NOMO-1 (cell line): ENCODE measurements around the gene NUMBL.
"Not testable (repeated sequence)": the region's sequence is repeated elsewhere in the genome, so short reads cannot be mapped to it uniquely, and the experiment has no call there.

Experiments
- DNase-seq, 2 experiments: peaks; one replicate each; lab custom pipeline; 2025; ENCODE audit not compliant: unreplicated experiment in 2 of 2; lab: John Stamatoyannopoulos, UW

The NUMBL gene

DNA sequence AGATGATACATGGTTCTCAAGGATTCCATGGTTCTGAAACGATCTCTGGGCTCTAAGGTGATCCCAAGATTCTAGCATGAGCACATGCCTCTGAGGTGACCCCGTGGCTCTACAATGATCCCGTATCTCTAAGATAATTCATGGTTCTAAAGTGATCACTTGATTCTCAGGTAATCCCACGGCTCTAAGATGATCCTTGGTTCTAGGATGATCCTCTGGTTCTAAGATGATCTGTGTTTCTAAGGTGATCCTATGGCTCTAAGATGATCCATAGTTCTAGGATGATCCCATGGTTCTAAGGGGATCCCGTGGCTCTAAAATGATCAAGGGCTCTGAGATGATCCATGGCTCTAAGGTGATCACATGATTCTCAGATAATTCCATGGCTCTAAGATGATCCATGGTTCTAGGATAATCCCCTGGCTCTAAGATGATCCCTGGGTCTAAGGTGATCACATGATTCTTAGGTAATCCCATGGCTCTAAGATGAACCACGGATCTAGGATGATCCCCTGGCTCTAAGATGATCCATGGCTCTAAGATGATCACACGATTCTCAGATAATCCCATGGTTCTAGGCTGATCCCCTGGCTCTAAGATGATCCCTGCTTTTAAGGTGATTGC is 21.3 kb downstream of the NUMBL start:
- no peak for DNase-seq

DNA sequence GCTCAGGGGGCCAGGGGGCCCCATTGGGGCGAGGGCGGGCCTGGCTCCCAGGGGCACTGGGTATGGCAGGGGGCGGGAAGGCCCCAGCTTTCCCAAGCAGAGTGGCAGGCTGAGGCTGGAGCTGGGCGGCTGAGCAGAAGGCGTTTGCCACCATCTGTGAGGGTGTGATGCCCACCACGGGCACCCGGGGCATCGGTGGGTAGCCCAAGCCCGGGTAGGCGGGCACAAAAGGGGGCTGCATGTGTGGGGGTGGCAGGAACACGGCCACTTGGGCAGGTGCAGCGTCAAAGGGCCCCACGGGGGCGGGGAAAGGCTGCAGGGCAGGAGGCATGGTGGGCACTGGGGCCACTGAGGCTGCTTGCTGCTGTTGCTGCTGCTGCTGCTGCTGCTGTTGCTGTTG is 22.8 kb downstream of the NUMBL start:
- no peak for DNase-seq

DNA sequence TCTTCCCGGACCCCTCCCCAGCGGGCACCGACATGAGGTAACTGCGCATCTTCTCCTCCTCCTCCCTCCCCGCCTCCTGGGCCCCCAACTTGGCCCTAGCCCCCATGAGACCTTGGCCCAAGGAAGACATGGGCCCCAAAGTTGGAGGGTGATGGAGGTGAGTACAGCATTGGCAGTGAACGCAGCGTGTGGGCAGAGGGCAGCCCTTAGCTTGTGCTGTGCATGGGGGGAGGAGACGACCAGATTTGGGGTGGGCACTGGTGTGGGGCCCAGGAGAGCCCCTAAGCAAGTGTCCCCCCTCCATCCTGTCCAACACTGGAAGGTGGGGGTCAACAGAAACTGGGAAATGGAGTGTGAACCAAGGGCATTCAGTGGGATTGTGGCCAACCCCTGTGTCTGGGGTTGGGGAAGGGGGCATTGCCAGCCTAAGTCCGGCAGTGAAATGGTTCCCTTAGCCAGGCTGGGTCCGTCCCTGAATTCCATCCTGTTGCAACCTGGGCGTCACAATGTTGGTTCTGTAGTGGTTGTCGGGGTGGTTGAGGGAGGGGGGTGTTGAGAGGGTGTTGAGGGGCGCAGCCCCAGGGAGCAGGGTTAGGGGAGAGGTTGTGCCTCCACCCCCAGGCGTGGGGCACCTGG is 23.5 kb downstream of the NUMBL start:
- no peak for DNase-seq

DNA sequence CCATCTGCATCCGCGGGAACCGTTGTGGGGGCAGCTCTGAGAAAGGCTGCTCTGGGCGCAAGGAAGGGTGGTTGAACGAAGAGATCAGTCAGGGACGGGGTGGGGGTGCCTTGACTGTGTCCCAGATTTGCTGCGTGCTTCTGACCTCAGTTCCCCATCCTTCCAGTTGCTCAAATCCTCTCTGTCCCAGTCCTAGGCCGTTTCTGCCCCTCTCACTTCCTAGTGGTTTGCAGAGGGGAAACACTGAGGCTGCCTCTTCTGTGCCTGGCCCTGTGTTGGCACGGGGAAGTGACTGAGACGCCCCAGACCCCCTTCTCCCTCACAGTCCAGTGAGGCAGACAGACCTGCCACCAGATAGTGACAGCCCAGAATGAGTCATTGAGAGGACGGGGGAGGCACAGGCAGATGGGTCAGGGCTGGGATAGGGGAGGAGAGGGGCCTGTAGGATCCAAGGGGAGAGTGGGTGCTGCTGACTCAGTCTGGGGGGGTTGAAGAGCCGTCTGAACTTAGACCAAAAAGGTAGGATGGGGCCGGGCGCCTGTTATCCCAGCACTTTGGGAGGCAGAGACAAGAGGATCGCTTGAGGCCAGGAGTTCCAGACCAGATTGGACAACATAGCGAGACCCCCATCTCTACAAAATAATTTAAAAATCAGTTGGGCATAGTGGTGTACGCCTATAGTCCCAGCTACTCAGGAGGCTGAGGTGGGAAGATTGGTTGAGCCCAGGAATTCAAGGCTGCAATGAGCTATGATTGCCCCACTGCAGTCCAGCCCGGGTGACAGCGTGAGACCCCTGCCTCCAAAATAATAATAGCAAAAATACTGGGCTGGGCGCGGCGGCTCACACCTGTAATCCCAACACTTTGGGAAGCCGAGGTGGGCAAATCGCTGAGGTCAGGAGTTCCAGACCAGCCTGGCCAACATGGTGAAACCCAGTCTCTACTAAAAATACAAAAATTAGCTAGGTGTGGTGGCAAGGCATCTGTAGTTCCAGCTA is 26.5 kb downstream of the NUMBL start:
- DNase-seq, result no peak

DNA sequence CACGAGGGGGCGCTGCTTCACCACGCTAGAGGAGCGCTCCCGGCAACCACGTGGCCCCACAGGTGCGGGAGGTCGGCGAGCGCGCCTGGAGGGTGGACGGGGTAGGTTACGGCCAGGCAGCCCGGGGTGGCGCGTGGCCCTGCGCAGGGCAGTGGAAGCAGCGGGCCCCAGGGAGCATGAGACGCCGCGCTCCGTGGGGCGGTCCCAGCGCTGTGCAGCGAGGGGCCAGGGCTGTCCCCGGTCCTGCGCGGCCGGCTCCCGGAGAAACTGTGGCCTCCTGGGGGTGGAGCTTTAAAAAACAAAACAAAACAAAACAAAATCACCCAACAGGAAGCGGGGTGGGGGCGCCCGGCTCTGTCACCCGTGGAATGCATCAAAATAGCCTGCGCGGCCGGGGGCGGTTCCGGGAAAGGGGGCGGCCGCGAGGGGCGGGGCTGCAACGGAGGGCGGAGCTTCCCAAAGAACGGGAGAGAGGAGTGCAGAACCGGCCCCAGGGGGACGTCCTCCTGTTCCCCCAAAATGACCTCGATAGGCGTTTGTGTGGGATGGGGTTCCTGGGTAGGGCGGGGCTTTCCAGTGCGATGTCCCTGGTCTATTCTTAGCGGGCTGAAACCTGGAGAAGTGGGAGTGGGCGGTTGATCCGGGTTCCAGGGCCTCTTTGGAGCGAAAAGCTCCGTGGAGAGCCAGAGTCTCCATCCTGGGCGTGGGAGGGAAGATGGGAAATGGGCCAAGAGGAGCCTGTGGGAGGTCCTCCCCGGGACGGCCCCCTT is 27.3 kb downstream of the NUMBL start:
- DNase-seq, result peak; percentile 68 to 74

DNA sequence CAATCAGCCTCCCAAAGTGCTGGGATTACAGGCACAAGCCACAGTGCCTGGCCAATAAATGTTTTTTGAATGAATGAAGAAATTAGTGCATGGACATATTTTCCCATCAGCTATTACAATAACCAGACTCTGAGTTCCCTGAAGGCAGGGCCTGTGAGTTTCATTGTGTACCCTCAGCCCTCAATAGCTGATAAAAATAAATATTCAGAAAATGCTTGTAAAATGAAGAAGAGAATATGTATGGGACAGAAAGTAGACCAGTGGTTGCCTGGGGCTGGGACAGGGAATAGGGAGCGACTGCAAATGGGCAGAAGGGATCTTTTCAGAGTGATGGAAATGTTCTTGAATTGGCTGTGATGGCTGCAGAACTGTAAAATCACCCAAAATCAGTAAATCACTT is 28.8 kb downstream of the NUMBL start:
- DNase-seq, result no peak

DNA sequence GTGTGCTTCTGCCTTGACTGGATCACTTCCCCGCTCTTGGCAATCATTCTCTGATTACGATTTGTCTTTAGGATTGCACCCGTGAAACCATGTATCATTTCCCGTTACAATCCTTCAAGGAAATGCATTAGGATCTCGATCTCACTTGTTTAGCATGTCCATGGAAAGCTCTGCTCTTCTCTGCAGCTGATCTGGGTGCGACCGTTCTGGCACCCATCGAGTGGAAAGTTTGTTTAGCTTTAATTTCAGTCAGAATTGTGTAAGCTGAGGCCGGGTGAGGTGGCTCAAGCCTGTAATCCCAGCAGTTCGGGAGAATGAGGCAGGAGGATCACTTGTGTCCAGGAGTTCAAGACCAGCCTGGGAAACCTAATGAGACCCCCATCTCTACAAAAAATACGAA is 30.9 kb downstream of the NUMBL start:
- no peak for DNase-seq

DNA sequence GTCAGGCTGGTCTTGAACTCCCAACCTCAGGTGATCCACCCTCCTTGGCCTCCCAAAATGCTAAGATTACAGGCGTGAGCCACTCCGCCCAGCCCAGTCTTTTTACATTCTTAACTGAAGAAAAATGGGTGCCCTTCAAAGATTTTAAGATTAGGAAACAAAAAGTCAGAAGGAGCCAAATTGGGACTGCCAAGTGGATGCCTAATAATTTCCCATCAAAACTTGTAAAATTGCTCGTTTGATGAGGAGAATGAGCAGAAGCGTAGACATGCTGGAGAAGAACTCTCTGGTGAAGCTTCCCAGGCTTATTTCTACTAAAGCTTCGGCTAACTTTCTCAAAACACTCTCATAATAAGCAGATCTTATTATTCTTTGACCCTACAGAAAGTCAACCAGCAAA is 31.3 kb downstream of the NUMBL start:
- no peak for DNase-seq

DNA sequence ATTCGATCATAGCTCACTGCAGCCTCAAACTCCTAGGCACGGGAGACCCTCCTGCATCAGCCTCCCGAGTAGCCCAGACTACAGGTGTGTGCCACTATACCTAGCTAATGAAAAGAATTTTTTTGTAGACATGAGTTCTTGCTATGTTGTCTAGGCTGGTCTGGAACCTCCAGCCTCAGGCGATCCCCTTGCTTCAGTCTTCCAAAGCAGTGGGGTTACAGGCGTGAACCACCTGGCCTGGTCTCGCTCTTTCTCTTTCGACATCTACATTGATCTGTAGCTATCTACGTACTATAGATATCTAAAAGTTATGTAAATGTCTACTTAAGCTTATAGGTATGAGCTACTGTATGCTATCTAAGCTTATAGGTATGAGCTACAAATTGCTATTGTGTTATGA is 32.4 kb downstream of the NUMBL start:
- DNase-seq, result no peak

DNA sequence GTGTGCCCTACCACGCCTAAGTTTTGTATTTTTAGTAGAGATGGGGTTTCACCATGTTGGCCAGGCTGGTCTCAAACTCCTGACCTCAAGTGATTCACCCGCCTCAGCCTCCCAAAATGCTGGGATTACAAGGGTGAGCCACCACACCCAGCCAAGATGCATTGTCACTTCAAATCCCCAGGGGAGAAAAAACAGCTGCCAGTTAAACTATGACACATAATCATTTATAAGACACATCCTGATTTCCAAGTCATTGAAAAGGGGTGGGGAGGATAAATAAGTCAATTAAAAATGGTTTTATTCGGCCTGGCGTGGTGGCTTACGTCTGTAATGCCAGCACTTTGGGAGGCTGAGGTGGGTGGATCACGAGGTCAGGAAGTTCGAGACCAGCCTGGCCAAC is 34.8 kb downstream of the NUMBL start:
- not testable (repeated sequence) for DNase-seq

DNA sequence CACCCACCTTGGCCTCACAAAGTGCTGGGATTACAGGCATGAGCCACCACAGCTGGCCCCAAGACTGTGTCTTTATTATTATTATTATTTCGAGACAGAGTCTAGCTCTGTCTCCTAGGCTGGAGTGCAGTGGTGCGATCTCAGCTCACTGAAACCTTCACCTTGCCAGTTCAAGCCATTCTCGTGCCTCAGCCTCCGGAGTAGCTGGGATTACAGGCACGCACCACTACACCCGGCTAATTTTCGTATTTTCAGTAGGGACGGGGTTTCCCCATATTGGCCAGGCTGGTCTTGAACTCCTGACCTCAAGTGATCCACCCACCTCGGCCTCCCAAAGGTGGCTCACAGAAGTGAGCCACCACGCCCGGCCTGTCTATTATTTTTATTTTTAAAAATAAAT is 38.1 kb downstream of the NUMBL start:
- DNase-seq, result not testable (repeated sequence)

DNA sequence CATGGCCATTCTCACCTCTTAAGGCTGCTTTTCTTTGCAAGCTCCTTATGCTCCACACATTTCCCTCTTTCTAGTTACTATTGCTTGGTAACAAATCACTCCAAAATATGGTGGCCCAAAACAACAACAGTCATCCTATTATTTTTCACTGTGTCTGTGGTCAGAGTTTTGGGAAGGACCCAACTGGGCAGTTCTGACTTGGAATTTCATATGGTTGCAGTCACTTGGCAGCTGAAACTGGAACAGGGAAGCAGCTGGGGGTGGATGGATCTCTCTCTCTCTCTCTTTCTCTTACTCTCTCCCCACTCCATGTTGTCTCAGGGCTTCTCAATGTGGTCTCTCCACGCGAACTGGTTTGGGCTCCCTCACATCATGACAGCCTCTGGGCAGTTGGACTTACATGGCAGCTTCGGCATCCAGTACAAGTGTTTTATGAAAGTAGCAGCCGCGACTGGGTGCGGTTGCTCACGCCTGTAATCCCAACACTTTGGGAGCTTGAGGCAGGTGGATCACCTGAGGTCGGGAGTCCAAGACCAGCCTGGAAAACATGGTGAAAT is 39.6 kb downstream of the NUMBL start:
- DNase-seq, result no peak

DNA sequence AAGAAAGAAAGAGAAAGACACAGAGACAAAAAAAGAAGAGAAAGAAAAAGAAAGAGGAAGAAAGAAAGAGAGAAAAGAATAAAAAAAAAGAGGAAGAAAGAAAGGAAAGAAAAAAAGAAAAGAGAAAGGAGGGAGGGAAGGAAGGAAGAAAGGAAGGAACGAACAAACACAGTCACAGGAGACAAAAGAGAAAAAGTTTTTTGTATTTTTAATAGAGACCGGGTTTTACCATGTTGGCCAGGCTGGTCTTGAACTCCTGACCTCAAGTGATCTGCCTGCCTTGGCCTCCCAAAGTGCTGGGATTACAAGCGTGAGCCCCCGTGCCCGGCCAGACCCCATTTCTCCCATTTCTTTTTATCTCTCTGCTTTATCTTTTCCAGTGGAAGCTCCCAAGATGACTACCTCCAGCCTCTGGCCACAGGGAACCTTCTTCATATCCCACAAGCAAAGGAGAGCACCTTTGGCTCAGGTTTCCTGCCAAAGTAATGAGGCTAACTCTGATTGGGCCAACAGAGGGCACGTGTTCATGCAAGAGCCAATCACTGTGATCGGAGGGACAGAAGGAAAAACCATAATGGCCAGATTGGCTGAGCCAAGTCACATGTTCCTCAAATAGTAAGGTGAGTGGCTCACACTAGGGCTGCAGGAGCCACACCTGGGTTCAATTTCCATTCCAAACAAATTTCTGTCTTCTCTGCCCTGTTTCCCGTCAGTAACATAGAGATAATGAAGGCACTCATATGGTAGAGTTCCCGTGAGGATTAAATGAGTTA is 40.4 kb downstream of the NUMBL start:
- not testable (repeated sequence) for DNase-seq

DNA sequence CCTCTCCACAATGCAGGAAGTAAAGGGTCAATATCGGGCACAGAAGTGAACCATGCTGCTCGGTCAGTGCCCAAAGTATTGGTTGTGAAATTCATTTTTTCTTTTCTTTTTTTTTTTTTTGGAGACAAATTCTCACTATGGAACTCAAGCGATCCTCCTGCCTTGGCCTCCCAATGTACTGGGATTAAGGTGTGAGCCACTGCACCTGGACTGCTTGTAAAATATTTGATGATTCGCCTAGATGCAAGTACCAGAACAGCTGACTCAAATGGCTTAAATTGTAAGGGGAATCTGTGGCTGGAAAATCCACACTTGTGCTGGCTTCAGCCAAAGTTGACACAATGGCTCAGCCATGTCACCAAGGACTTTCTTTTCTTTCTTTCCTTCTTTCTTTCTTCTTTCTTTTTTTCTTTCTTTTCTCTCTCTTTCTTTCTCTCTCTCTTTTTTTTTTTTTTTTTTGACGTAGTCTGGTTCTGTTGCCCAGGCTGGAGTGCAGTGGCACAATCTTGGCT is 43.7 kb downstream of the NUMBL start:
- no peak for DNase-seq

DNA sequence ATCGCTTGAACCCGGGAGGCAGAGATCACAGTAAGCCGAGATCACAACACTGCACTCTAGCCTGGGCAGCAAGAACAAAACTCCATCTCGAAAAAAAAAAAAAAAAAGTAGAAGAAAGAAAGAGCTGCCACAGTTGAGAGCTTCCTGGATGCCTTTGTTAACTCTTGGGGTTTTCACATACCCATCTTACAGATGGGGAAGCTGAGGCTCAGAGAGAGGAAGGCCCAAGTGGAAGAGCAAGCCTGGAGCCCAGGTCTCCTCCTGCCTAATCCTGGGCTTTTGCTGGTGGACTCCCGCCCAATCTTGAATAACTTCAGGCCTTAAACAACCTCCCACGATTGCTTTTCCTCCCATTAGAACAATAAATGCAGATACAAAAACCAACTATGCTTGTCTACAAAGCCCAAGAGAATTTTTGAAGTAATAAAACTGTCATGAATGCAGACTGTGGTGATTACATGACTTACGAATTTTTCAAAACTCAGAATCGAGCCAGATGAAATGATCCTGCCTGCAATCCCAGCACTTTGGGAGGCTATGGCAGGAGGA is 47.6 kb downstream of the NUMBL start:
- no peak for DNase-seq

DNA sequence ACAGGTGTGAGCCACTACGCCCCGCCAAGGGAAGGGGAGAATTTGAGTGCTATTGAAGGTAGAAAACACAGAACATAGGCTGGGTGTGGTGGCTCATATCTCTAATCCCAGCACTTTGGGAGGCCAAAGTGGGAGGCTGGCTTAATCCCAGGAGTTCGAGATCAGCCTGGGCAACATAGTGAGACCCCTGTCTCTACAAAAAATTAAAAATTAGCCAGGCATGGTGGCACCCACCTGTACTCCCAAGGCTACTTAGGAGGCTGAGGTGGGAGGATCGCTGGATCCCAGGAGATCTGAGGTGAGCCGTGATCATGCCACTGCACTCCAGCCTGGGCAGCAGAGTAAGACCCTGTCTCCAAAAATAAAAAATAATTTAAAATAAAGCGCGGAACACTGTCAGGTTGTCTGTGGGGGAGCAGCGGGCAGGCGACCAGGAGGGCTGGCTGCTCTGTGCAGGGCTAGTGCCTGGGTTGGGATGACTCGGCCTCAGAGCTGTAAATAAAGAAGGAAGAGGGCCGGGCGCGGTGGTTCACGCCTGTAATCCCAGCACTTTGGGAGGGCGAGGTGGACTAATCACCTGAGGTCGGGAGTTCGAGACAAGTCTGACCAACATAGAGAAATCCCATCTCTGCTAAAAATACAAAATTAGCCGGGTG is 48.3 kb downstream of the NUMBL start:
- no peak for DNase-seq

DNA sequence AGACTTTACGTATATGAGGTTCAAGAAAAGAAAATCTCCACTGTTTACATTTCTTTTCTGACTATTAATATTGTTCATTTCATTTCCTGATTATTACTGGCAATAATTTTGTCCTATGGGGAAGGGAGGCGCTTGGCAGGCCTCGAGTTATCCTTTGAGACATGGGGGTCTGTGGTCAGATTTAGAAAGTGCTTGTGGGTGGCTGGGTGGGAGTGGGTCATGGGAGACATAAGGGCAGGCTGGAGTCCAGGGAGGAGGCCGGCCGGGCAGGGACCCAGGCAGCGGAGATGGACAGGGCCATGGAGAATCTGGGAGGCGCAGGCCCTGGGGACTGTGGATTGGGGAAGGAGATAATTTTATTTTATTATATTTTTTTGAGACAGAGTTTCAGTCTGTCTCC is 49.2 kb downstream of the NUMBL start:
- no peak for DNase-seq

DNA sequence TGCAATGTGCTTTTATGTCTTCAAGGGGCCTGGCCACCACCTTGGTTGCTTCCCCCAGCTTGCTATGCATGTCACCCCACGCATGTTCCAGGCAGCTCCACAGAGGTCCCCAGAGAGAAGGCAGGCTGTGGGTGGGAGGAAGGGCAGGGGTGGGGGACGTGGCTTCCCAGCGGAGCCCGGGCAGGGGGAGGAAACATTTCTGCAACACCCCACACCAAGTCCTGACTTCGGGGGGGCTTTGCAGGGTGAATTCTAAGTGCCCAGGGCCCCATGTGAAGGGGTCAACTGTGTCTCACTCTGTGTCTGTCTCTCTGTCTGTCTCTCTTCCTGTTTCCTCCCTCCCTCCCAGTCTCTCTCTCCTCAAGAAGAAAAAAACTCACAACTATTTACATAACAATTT is 49.7 kb downstream of the NUMBL start:
- no peak for DNase-seq

DNA sequence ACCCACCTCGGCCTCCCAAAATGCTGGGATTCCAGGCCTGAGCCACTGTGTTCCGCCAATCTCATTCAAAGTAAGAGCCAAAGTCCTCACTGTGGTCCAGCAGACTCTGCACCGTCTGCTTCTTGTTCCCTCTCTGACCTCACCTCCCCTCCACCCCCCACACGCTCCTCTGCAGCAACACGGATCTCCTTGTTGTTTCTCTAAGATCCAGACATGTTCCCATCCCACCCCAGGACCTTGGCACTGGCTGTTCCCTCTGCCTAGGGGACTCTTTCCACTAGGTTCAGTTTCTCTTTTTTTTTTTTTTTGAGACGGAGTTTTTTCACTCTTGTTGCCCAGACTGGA is 50.8 kb downstream of the NUMBL start:
- DNase-seq, result no peak
